NCI-H1092 treated with DMSO at 0.1 percent for 48 hours (cell line): ENCODE measurements around the gene OR2S2.

Source experiments
- DNase-seq: peaks from one replicate; lab custom pipeline; 2025; lab: John Stamatoyannopoulos, UW

The OR2S2 gene

DNA sequence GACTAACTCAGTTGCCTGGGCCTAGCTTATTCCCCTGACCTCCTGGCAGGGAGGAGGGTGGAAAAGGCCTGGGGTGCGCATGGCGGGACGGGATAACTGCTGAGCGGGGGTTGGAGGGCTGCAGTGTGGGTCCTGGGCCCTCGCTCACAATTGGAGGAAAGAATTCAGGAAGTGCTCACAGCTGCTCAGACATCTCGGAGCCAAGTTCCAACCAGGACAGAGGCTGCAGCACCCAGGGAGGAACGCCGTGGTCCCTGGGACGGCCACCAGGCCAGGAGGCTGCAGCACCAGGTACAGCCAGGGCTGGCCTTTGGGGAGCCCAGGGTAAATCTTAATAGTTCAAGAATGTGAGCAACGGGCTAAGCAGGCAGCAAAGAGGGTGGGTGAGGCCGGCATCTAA, 48.7 kb downstream of the OR2S2 start, which contains the start of gene SPAAR:
Gene SPAAR, plus strand, starts transcription at position 217 of the 400 bp plus-strand sequence. CDS start 974 bp downstream, outside the sequence.
- DNase-seq, result no peak

DNA sequence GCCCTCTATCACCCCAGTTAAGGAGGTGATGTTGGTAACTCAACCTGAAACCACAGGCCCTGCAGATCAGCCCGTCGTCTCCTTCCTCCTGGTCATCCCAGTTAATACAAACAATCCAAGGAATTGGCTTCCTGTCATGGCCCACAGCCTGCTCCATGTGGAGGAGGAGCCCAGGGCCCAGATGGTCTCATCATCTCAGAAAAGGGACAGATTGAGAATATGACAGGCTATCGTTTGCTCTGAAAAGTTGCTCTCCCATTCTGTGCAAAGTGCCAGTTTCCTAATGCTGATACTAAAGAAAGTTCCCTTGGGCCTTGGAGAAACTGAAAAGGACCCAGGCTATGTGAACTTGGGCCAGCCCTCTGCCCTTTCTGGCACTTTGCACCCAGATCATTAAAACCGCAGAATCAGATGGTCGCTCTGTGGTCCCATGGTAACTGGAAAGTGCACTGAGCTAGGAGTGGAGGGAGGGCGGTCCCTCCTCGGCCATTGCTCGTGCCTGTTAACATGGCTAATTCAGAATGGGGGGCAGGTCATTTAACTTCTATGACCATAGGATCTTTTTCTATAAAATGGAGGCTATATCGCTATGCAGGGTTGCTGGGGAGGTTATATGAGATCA, 49.3 kb downstream of the OR2S2 start:
- peak; percentile 33 for DNase-seq

DNA sequence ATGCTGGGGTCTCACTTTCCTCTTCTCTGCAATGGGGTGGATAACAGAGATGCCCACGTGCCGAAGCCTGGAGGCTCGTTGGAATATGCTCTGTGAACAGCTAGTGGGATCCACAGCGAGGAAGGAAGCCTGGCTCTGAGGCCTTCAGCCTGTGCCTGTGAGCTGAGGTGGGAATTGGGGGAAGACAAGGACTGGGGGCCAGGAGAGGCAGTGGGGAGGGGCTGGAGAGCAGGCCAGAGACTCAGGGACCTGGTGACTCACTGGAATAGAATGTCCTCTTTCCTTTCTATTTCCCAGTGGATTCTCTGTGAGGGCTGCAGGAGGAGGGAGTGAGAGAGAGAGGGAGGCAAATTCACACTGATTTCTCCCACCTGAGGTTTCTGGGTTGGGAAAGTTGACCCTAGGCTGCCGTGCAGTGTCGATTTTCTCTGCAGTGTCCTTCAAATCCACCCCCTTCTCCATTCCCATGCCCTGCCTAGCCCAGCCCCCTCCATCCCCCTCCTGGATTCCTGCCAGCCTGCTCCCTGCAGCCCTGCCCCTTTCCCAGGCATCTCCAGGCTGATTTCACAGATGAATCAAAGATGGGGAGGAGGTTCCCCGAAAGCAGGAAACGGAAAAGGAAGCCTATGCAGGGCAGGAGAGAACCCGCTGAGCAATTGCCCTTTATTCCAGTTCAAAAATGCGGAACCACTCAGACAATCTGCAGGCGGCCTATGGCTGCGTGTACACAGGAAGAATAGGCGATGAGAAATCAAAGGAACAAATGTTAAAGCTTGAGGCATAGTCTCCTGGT, 50.0 kb downstream of the OR2S2 start:
- DNase-seq, result peak; percentile 33
